GM23338 (cell line): ENCODE data around the gene HPCA.

Experiments
- CREB1 ChIP-seq: fragments of 250-450 bp; sonication (Bioruptor Pico); IDR thresholded peaks from 2 replicates; pipeline ENCODE4 v1.5.0; 2020; ENCODE audit warnings: low read depth, mild to moderate bottlenecking, moderate library complexity
- CTCF ChIP-seq, 2 experiments: fragments of 200-600 bp in 1 of 2; sonication (generic) in 1 of 2; conservative IDR thresholded peaks; 2 replicates each; pipeline versions ENCODE4 v1.5.1 to v1.6.1; 2016 to 2017; ENCODE audit warnings: antibody characterized with exemption in 2 of 2, low read depth in 2 of 2, mild to moderate bottlenecking in 2 of 2, moderate library complexity in 1 of 2
- EZH2 ChIP-seq: fragments of 200-600 bp; sonication (generic); IDR thresholded peaks from one replicate; pipeline ENCODE4 v1.8.0; 2017; ENCODE audit warnings: antibody characterized with exemption, mild to moderate bottlenecking, low read depth; ENCODE audit not compliant: unreplicated experiment
- EZH2phosphoT487 ChIP-seq: fragments of 200-600 bp; sonication (generic); IDR thresholded peaks from one replicate; pipeline ENCODE4 v1.8.1; 2018; ENCODE audit warnings: antibody characterized with exemption; ENCODE audit not compliant: unreplicated experiment
- NANOG ChIP-seq: IDR thresholded peaks from 2 replicates; pipeline ENCODE4 v1.6.1; 2016; ENCODE audit warnings: antibody characterized with exemption, borderline replicate concordance
- POLR2AphosphoS5 ChIP-seq: IDR thresholded peaks from 2 replicates; pipeline ENCODE4 v1.6.1; 2016; ENCODE audit warnings: antibody characterized with exemption, low read depth
- REST ChIP-seq: IDR thresholded peaks from one replicate; pipeline ENCODE4 v1.6.1; 2018; ENCODE audit warnings: antibody characterized with exemption; ENCODE audit not compliant: unreplicated experiment
- ZNF114 ChIP-seq: fragments of 250-450 bp; sonication (Bioruptor Pico); IDR thresholded peaks from 2 replicates; pipeline ENCODE4 v1.5.0; 2020; ENCODE audit warnings: mild to moderate bottlenecking, moderate library complexity
- ZNF331 ChIP-seq: fragments of 250-450 bp; sonication (Bioruptor Pico); IDR thresholded peaks from 2 replicates; pipeline ENCODE4 v1.5.0; 2020; ENCODE audit warnings: low read depth, mild to moderate bottlenecking, moderate library complexity

GRCh38 chr1:32891630-32892029 lies 5.3 kb downstream of the HPCA start:
- TF ChIP-seq REST = no peak
- no peak for TF ChIP-seq CTCF (conservative IDR thresholded peaks at IDR 0.05; ENCODE audit: low read depth in 2 of 2)
- TF ChIP-seq ZNF331 (CRISPR knock-in tag) = no peak
- TF ChIP-seq POLR2AphosphoS5 = no peak
- TF ChIP-seq EZH2 = no peak
- no peak for TF ChIP-seq CREB1 (CRISPR knock-in tag)
- no peak for TF ChIP-seq EZH2phosphoT487
- no peak for TF ChIP-seq ZNF114 (CRISPR knock-in tag)
- no peak for TF ChIP-seq NANOG
